Gastrocnemius medialis (tissue), 4 donors: ENCODE data around the gene DCAF11.

ENCODE experiments used
- POLR2A ChIP-seq, 2 donors: fragments of 450-650 bp; IDR thresholded peaks; one replicate each; pipeline ENCODE4 v1.6.1; 2017; ENCODE audit warnings: antibody characterized with exemption in 2 of 2, mild to moderate bottlenecking in 2 of 2, moderate library complexity in 2 of 2
- TF ChIP-seq, protein P1 (sequence below), 5 experiments: fragments of 450-650 bp in 3 of 5; fragments of 200-600 bp in 2 of 5; sonication (generic) in 2 of 5; IDR thresholded peaks in 4 of 5; conservative IDR thresholded peaks in 1 of 5; 1 replicate in 4 of 5; 2 replicates in 1 of 5; pipeline ENCODE4 v1.5.1; 2016 to 2019; ENCODE audit warnings: antibody characterized with exemption in 5 of 5, mild to moderate bottlenecking in 3 of 5, moderate library complexity in 3 of 5

DNA sequence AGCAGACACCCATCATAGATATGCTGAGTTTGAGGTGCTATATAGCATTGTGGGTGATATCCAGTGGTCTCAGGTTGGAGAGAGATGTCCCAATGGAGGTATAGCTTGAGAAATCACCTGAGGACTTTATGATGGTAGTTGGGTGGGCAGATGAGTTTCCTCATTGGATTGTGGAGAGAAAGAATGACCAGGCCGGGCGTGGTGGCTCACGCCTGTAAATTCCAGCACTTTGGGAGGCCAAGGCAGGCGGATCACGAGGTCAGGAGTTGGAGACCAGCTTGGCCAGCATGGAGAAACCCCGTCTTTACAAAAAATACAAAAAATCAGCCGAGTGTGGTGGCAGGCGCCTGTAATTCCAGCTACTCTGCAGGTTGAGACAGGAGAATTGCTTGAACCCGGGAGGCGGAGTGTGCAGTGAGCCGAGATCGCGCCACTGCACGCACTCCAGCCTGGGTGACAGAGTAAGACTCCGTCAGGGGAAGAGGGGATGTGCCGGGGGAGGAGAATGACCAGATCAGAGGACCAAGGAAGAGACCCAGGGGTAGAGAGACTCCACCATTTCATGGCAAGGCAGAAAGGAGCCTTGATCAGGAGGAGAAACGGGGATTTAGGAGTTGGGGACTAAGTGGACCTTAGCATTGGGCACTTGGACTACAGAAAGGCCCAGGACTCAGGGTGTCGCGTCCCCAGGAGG is 21.2 kb upstream of the DCAF11 start:
- TF ChIP-seq, protein P1, sequence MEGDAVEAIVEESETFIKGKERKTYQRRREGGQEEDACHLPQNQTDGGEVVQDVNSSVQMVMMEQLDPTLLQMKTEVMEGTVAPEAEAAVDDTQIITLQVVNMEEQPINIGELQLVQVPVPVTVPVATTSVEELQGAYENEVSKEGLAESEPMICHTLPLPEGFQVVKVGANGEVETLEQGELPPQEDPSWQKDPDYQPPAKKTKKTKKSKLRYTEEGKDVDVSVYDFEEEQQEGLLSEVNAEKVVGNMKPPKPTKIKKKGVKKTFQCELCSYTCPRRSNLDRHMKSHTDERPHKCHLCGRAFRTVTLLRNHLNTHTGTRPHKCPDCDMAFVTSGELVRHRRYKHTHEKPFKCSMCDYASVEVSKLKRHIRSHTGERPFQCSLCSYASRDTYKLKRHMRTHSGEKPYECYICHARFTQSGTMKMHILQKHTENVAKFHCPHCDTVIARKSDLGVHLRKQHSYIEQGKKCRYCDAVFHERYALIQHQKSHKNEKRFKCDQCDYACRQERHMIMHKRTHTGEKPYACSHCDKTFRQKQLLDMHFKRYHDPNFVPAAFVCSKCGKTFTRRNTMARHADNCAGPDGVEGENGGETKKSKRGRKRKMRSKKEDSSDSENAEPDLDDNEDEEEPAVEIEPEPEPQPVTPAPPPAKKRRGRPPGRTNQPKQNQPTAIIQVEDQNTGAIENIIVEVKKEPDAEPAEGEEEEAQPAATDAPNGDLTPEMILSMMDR (IDR thresholded peaks at IDR 0.05 in 4 of 5, conservative IDR thresholded peaks at IDR 0.05 in 1 of 5) = no peak
- TF ChIP-seq POLR2A (IDR thresholded peaks at IDR 0.05) = no peak
